HG02678 (cell line): Measurements from ENCODE around the gene FAF1.
"Not testable (repeated sequence)": the region's sequence is repeated elsewhere in the genome, so short reads cannot be mapped to it uniquely, and the experiment has no call there.

ENCODE experiments used
- ATAC-seq: cut with Tn5 transposase; IDR thresholded peaks from one replicate; pipeline ENCODE4 v1.9.1; 2021; ENCODE audit warnings: mild to moderate bottlenecking, moderate library complexity; ENCODE audit not compliant: unreplicated experiment

Gene FAF1

GRCh38 chr1:50964863-50965262 is 4.8 kb upstream of the FAF1 start:
- ATAC-seq, result no peak

- no peak for ATAC-seq
Observed at GRCh38 chr1:50959303-50959912, 659 bp downstream of the FAF1 start.

- ATAC-seq, result no peak
Observed at GRCh38 chr1:50955116-50955515, 5.0 kb downstream of the FAF1 start.

- not testable (repeated sequence) for ATAC-seq
Observed at GRCh38 chr1:50952566-50952965, 7.5 kb downstream of the FAF1 start.

GRCh38 chr1:50950396-50950795 is 9.7 kb downstream of the FAF1 start:
- ATAC-seq, result no peak

GRCh38 chr1:50949286-50949982 is 10.6 kb downstream of the FAF1 start:
- no peak for ATAC-seq

GRCh38 chr1:50942334-50942733 is 17.7 kb downstream of the FAF1 start:
- ATAC-seq, result no peak

- ATAC-seq, result no peak
Observed at GRCh38 chr1:50940291-50940690, 19.8 kb downstream of the FAF1 start.

GRCh38 chr1:50936321-50936720 is 23.7 kb downstream of the FAF1 start:
- ATAC-seq, result no peak

- ATAC-seq, result not testable (repeated sequence)
Observed at GRCh38 chr1:50935276-50935675, 24.8 kb downstream of the FAF1 start.

- ATAC-seq, result no peak
Observed at GRCh38 chr1:50934838-50935237, 25.2 kb downstream of the FAF1 start.

- not testable (repeated sequence) for ATAC-seq
Observed at GRCh38 chr1:50933770-50934169, 26.3 kb downstream of the FAF1 start.

GRCh38 chr1:50932043-50932442 is 28.0 kb downstream of the FAF1 start:
- not testable (repeated sequence) for ATAC-seq

GRCh38 chr1:50930965-50931737 is 28.9 kb downstream of the FAF1 start:
- no peak for ATAC-seq

GRCh38 chr1:50930193-50930592 is 29.9 kb downstream of the FAF1 start:
- peak; percentile 73 for ATAC-seq

GRCh38 chr1:50929376-50929958 is 30.6 kb downstream of the FAF1 start:
- no peak for ATAC-seq

GRCh38 chr1:50923564-50923963 is 36.5 kb downstream of the FAF1 start:
- ATAC-seq, result no peak

GRCh38 chr1:50921029-50921428 is 39.0 kb downstream of the FAF1 start:
- no peak for ATAC-seq

GRCh38 chr1:50920409-50920808 is 39.7 kb downstream of the FAF1 start:
- no peak for ATAC-seq

GRCh38 chr1:50917138-50918137 is 42.6 kb downstream of the FAF1 start:
- ATAC-seq, result no peak
